Right renal cortex interstitium (tissue), 3 donors: ENCODE results near the gene RBM15. TPM values are rescaled to one million over a fixed set of nuclear protein-coding genes. Genes with fewer than 3 reads are reported as not detected.
A peak's percentile ranks its signal among the peaks of the same experiment; 100 is the strongest.

Experiments used
- DNase-seq, 3 donors: peaks; one replicate each; pipeline ENCODE4 v3.0.0-alpha.2; 2013; ENCODE audit warnings: low read depth in 3 of 3, low spot score in 2 of 3
- polyA plus RNA-seq, 3 donors: library from polyadenylated mRNA; unstranded; fragments of 120-200 nt; gene quantifications; one replicate each; pipeline ENCODE4 v1.2.1, GENCODE V29; 2013; ENCODE audit not compliant: insufficient read length in 3 of 3

Gene RBM15, protein sequence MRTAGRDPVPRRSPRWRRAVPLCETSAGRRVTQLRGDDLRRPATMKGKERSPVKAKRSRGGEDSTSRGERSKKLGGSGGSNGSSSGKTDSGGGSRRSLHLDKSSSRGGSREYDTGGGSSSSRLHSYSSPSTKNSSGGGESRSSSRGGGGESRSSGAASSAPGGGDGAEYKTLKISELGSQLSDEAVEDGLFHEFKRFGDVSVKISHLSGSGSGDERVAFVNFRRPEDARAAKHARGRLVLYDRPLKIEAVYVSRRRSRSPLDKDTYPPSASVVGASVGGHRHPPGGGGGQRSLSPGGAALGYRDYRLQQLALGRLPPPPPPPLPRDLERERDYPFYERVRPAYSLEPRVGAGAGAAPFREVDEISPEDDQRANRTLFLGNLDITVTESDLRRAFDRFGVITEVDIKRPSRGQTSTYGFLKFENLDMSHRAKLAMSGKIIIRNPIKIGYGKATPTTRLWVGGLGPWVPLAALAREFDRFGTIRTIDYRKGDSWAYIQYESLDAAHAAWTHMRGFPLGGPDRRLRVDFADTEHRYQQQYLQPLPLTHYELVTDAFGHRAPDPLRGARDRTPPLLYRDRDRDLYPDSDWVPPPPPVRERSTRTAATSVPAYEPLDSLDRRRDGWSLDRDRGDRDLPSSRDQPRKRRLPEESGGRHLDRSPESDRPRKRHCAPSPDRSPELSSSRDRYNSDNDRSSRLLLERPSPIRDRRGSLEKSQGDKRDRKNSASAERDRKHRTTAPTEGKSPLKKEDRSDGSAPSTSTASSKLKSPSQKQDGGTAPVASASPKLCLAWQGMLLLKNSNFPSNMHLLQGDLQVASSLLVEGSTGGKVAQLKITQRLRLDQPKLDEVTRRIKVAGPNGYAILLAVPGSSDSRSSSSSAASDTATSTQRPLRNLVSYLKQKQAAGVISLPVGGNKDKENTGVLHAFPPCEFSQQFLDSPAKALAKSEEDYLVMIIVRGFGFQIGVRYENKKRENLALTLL
- 10 to 100 TPM in 2 of 3 donors, 1 to 10 TPM in 1; 9.9 to 10.4 (median 10.4) TPM for polyA plus RNA-seq

DNA sequence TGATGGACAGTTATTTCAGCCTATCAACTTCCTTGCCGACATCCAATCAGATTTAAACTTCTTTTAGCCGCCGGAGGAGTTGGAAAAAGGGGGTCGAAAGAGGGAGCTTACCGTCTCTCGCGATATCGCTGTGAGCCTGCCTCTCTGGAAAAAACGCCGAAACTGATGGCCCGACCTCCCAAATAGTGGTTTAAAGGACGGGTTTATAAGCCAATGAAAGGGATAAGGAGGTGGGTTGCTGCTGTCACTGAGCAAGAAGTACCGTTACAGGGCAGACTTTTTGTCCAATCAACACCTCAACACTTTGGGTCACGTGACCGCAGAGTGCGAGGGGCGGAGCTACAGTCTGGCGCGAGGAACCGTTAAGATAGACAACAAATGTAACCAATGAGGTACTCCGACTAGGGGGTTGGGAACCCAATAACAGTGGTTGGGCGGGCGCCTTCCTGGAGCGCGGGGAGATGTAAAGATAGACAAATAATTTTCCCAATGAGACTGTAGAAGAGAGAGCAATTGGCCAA is at the start of gene RBM15:
RBM15 (plus strand) TSS at position 492 of the 521 bp plus-strand sequence; CDS start at position 521, 29 bp downstream.
- peak; percentile 100 for DNase-seq

DNA sequence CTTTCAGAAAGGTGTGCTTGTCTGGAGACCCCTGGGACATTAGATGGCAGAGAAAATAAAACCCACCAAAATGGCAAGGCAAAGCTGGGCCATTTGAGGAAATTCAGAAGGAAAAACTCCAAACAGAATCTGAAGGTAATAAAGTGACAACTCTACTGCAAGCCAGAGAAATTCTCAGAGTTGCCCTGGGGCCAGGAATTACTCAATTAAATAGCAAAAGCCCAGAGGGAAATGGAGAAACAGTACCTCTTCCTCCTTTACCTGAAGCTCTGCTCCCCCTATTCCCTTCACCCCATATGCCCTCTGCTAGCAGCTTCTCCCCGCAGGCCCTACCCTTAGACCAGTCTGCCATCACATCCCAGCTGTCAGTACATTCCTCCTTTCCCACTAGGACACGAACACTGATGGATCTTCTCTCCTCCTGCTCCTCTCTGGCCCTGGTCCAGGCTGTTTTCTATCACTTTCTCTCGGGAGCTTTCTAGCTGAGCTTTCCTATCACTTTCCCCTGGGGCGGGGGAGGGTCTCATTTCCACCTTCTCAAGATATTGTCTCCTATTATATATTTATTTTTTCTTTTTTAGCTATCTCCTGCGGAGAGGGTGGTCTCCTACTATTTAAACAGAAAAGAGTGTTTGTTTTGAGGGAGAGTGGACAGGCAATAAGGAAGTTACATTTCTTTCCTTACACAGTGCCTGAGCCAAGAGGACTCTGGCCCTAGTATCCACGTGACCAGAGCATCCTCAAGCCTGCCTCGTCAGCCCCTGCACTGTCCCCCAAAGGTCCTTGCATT is 47.7 kb upstream of the RBM15 start:
- DNase-seq = no peak

DNA sequence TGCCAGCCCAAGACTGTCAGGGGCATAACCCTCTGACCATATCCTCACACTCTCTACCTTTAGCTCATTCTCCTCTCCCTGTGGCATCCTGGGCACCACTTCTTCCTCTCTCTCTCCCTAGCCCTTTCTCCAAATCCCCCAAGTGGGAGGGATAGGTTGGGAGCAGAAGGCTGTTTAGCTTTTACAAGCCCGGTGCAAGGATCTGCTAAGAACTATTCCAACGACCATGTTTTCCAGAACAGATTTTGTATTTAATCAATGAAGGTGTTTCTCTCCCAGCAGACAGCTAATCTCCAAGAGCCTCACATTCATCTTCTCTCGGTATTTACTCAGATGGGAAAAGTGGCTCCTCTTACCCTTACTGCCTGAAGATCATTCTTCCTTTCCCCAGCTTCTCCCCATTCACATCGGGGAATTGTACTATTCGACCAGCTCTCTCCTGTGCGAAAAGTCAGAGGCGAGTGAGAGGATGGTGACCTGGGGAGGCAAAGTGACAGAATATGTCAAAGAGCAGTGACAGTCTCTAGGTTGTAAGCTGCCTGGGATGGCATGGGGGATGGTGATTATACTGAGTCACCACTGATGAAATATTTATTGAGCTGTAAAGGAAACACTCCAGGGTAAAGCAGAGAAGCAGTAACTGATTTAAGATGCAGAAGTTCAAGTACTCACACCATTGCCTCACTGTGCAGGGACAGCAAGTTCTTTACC is 47.0 kb upstream of the RBM15 start:
- no peak for DNase-seq

- no peak for DNase-seq
Measured at GRCh38 chr1:110293601-110294104, 45.5 kb upstream of the RBM15 start.

DNA sequence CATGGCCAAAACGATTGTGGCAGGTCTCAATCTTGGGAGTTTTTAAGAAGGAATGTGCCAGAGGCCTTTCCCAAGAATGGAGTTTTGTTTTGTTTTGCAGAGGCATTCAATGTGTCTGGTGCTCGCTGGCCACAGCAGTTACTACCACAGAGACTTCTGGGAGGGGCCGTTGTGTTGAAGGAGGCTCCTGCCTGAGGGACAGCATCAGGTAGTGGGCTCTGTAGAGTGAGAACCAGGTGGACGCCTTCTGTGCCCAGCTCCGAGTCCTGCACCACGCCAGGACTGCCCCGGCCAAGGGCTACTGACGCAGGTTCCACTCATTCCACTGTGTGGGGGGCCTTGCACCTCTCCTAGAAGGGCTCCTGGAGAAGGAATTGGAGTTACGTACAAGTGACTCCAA is 44.9 kb upstream of the RBM15 start:
- no peak for DNase-seq

DNA sequence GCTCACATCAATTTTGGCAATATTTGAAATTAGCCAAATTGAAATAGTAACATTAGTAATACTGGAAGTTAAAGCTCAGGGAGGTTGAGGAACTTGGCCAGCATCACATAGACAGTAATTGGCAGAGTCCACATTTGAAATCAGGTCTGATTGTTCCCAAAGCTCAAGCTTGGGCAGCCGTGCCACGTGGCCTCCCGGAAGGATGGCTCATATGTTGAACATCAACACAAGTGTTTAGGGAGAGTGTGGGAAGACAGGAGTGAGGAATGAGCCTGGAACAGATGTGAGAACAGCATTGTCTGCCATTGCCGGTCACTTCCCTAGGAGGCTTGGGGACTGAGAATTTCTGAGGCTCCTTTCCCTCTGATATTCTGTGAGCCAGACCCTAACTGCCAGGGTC is 40.2 kb upstream of the RBM15 start:
- DNase-seq = no peak

- DNase-seq = no peak
Measured at GRCh38 chr1:110300412-110301085, 38.6 kb upstream of the RBM15 start.

DNA sequence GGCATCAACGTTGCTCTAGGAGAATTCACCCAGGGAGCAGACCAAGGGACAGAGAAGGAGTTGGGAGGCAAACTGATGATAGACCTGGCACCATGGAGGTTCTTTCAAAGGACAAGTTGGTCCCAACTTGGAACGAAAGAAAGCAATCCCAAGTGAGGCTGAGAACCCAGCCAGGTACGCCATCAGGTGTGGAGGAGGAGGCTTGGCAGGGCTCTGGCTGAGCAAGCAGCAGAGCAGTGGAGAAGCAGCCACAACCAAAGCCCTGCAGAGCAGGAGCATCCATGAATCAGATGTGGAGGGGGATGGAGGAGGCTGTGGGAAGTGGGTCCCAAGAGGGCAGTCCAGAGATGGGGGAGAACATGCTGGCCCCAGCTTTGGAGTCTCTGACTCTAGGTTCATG is 36.3 kb upstream of the RBM15 start:
- DNase-seq = no peak

DNA sequence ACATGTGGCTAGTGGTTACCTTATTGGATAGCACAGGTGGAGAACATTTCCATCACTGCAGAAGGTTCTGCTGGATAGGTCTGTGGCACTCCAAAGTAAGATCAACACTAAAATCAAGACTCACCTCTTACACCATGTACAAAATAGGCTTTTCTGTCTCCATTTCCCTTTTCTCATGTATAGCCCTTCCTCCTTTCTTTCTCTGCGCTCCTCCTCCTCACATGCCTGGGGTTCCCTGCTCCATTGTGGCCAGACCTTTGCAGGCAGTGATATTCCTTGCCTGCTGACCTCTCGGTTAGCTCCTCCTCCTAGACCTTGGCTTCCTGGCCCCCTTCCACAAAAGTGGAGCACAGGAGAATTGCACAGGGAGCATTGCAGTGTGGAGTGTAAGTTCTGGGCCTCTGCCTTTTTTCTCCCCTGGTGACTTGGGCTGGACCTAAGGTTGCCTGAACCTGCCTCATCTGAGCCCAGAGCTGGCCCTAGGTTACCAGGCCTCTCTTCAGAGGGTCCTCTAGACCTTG is 33.2 kb upstream of the RBM15 start:
- DNase-seq = no peak

- no peak for DNase-seq
Measured at GRCh38 chr1:110307239-110307974, 31.8 kb upstream of the RBM15 start.

GRCh38 chr1:110308247-110308646 is 30.9 kb upstream of the RBM15 start:
- DNase-seq = no peak

- no peak for DNase-seq
Measured at GRCh38 chr1:110309139-110309538, 30.0 kb upstream of the RBM15 start.

GRCh38 chr1:110309767-110310166 is 29.4 kb upstream of the RBM15 start:
- DNase-seq = no peak

DNA sequence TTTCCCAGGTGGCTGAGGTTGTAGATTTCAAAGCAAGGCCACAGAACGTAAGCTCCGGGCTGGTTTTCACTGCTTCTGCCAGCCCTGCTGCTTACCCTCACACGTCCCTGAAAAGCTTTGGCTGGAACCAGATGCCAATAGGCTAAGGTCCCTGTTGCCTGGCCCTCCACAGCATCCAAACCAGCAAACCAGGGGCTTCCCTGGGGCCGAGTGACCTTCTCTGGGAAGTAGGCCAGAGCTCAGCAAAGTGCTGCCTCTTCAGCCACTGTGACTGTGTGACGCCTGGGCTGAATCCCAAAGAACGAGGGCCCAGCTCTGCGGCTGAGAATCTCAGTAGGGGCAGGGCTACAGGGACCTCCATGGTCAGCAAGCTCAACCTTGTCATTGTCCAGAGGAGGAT is 28.9 kb upstream of the RBM15 start:
- no peak for DNase-seq

GRCh38 chr1:110312188-110313121 is 26.7 kb upstream of the RBM15 start:
- DNase-seq = peak; percentile 38 to 51 (median 49)

DNA sequence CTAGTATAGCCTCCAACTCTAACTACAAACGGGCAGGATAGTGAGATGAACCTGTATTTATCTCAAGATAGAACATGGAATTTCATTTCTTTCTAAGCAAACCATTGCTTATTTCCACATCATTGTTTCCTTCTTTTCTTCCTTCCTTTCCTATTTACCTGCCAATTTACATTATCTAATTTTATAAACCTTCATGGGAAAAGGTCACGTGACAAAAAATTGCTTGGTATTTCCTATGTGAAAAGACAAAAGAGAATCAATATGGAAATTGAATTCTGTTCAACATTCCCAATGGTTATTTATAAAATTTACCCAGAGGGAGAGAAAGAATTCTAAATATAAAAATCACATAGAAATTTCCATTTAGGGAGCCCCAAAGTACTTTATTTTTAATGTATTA is 22.4 kb upstream of the RBM15 start:
- DNase-seq = no peak

DNA sequence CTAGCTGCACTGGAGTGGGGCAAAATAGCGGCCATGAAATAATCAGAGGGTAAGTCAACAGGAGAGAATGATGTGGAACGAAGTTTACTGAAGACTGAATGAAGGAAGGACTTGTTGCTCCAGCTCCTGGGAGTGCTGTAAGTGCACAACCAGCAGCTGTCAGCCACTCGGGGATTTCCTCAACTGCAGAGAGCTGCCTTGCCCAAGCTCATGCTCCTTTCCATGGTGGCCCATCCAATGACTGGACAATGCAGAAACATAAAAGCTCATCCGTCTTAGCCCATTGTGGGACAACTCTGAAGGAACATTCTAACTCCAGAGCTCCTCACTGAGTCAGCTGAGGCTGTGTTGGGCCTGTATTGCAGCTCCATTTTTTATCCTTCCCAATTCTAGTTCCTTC is 21.1 kb upstream of the RBM15 start:
- no peak for DNase-seq
